NCI-H2107 treated with DMSO at 0.1 percent for 48 hours (cell line): ENCODE results near the gene E2F8.

ENCODE experiments used
- DNase-seq: peaks from one replicate; lab custom pipeline; 2025; ENCODE audit not compliant: unreplicated experiment; lab: John Stamatoyannopoulos, UW

E2F8 gene

DNA sequence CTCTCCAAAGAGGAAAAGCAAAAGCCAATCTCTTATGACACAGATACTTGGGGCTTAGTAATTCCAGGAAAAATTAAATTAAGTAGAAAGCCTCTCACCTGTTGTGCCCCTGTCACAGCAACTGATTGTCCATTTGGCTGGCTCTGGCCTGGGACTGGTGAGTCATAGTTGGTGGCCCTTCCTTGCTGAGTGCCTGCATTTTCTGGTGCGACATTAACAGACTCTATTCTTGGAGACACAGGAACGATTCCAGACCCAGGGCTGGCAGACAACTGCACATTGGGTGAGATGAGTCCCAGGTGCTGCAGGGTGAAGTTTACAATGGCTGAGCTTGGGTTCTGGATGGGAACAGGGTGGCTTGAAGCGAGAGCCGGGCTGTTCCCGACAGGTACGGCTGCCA lies 15.6 kb downstream of the E2F8 start:
- no peak for DNase-seq

- DNase-seq, result no peak
These were observed 19.6 kb downstream of the E2F8 start for GRCh38 chr11:19220903-19221724.

GRCh38 chr11:19218786-19219460 lies 21.8 kb downstream of the E2F8 start:
- no peak for DNase-seq

DNA sequence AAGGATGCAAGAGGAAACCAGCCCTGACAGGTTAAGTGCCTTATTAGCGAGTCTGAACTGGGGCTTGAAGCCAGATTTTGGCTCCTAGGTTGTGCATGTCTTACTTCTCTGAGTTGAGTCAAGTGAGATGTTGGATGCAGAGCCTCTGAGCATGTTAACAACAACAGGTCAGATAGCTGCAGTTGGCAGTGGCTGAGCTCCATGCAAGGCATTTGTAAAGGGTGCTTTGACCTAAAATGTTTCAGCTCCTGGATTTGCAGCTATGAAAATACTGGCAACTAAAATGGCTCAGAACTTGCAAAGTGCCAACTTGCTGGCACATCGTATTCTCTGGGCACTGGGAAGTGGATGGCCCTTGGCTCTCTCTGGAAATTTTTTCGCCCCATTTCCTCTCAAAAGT lies 22.5 kb downstream of the E2F8 start:
- DNase-seq, result no peak

DNA sequence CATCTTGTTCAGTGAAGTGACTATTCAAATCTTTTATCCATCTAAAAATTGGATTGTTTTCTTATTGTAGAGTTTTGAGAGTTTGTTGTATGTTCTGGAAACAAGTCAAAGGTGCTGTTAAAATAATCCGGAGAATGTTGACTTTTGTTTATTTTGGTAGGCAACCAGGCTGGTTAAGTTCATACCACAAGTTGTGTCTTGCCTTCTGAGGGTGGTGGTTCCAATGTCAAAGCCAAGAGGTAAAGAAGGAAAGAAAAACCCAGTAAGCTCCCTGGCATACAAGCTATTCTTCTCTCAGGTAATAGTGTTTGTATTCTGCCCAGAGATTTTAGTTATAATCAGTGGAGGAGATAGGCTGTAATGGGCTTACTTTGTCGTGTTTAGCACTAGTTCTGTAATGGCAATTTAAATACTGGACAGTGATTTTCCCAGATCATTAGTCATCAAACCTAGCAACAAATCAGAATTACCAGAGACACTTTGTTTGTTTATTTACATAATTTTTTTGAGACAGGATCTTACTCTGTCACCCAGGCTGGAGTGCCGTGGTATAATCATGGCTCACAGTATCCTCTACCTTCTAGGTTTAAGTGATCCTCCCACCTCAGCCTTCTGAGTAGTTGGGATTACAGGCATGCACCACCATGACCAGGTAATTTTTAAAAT lies 23.9 kb downstream of the E2F8 start:
- DNase-seq, result no peak

- DNase-seq, result no peak
These were observed 24.7 kb downstream of the E2F8 start for GRCh38 chr11:19216021-19216420.

GRCh38 chr11:19209617-19210370 lies 31.0 kb downstream of the E2F8 start:
- no peak for DNase-seq

DNA sequence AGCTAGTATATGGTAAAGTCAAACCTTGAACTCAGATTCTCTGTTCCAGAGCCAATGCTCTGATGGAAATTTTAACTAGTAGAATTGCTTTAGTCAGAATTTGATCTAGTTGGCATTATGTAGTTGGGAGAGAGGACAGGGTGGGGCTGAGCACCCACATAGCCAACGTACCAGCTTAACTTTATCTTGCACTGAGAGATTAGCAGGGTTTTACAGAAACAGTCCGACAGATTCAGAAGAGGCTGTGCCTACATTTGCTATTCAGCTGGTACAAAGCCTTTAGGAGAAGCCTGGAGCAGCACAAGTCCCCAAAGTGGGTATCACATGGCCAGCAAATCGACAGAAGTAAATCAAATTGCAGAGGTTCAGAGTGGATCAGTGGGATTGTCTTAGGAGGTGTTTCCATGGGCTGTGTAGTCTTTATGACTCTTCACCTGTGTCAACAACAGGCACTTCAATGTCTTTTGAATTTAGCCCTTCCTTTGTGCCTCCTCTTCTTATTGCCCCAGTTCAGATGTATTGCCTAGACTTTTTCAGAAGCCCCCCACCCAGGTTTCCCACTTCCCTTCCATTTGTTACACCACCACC lies 31.7 kb downstream of the E2F8 start:
- DNase-seq, result no peak

DNA sequence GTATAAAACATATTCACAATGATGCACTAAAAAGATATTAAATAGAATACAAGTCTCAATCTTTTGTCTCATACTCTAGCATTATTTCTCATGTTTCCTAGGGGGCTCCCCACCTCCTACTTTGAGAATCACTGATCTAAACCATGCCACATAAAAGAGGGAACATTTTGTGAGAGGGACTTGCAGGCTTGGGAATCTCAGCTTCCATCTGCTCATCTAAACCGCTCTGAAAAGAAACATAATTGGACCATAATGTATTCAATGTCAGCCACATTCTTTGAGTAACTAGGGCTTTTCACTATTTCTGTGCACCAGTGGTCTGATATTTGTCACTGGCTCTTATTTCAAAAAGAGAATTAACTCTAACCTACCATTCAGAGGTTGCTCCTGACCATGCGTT lies 32.6 kb downstream of the E2F8 start:
- DNase-seq, result no peak

GRCh38 chr11:19204836-19205235 lies 35.9 kb downstream of the E2F8 start:
- DNase-seq, result no peak

- no peak for DNase-seq
These were observed 38.8 kb downstream of the E2F8 start, which contains the start of gene CSRP3 for GRCh38 chr11:19201737-19202605. Gene CSRP3, minus strand, starts transcription at chr11:19201983. Its CDS starts 9,535 bp downstream, at chr11:19192448.

DNA sequence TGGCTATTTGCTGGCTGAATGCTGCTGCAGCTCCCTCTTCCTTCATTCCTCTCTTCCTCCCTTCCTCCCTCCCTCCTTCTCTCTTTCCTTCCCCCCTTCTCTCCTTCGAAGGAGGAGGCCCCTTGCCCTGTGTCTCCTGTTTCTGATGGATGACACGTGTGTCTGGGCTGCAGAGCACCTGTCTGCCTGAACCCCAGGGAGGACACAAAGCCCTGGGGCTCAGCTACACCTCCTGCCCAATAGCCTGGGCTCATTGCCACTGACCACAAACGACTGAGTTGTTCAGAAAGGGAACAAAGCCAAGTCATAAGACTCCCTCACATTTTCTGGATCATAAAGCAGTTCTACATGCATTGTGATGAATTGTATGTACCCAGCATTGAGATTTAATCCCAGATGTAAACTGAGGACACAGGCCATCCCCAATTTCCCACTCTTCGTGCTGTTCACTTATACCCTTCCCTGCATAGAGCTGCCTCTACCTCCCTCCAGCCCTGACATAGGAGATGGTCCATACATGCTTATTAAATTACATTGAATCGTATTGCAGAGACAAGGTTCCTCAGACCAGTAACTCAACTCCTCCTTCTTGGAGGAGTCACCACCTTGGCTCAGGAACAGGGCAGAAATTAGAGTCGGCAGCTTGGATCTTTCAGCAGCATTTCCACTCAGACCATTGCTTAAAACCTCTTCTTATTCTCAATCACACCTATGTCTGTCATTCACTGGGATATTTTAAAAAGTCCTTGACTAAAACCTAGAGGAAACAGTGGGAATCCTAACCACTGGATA lies 40.1 kb downstream of the E2F8 start:
- DNase-seq, result peak; percentile 82

- DNase-seq, result peak; percentile 68
These were observed 41.0 kb downstream of the E2F8 start for GRCh38 chr11:19199771-19200170.

- DNase-seq, result no peak
These were observed 41.7 kb downstream of the E2F8 start for GRCh38 chr11:19199048-19199447.

GRCh38 chr11:19196432-19196831 lies 44.3 kb downstream of the E2F8 start:
- no peak for DNase-seq

- no peak for DNase-seq
These were observed 46.0 kb downstream of the E2F8 start for GRCh38 chr11:19194620-19195308.

GRCh38 chr11:19193916-19194315 lies 46.8 kb downstream of the E2F8 start:
- DNase-seq, result no peak

GRCh38 chr11:19191530-19192169 lies 49.1 kb downstream of the E2F8 start:
- no peak for DNase-seq
